Fibroblast of lung (primary cell): ENCODE measurements around the gene SRSF7. TPM values are rescaled to one million over a fixed set of nuclear protein-coding genes. Genes with fewer than 3 reads are reported as not detected.
"Not testable (repeated sequence)": the region's sequence is repeated elsewhere in the genome, so short reads cannot be mapped to it uniquely, and the experiment has no call there.

Source experiments
- DNase-seq, 2 donors: peaks; one replicate each; pipeline versions ENCODE4 v3.0.0 to v3.0.0-alpha.2; 2010; ENCODE audit warnings: low read depth in 2 of 2
- H2AFZ ChIP-seq: 2 replicates; pipeline ENCODE4 v1.5.1; 2012; ENCODE audit warnings: low read length, control low read depth, inconsistent platforms
- H3K27ac ChIP-seq: 2 replicates; pipeline ENCODE4 v1.5.1; 2011; ENCODE audit warnings: low read length, control low read depth; ENCODE audit not compliant: insufficient read depth
- H3K27me3 ChIP-seq: 2 replicates; pipeline ENCODE4 v1.5.1; 2011; ENCODE audit warnings: mild to moderate bottlenecking, low read length; ENCODE audit not compliant: control insufficient read depth, insufficient read depth
- H3K36me3 ChIP-seq: 2 replicates; pipeline ENCODE4 v1.5.1; 2011; ENCODE audit warnings: low read length; ENCODE audit not compliant: control insufficient read depth, insufficient read depth
- H3K4me1 ChIP-seq: 2 replicates; pipeline ENCODE4 v1.5.1; 2011; ENCODE audit warnings: low read length; ENCODE audit not compliant: control insufficient read depth, insufficient read depth; ENCODE audit errors: extremely low read depth
- H3K4me2 ChIP-seq: 2 replicates; pipeline ENCODE4 v1.5.1; 2011; ENCODE audit warnings: low read length, control low read depth; ENCODE audit not compliant: insufficient read depth; ENCODE audit errors: extremely low read depth
- H3K4me3 ChIP-seq, 4 experiments: fragments of 200-600 bp in 1 of 4; sonication (generic) in 1 of 4; replicated peaks in 1 of 4; 2 replicates each; pipeline ENCODE4 v1.5.1; 2011 to 2016; ENCODE audit warnings: low read length in 4 of 4, low read depth in 3 of 4, mild to moderate bottlenecking in 3 of 4, control low read depth in 2 of 4, inconsistent platforms in 1 of 4, mixed read lengths in 1 of 4; ENCODE audit not compliant: insufficient read depth in 1 of 4; ENCODE audit errors: control extremely low read depth in 1 of 4
- H3K79me2 ChIP-seq: 2 replicates; pipeline ENCODE4 v1.5.1; 2012; ENCODE audit warnings: mild to moderate bottlenecking, low read length, inconsistent platforms; ENCODE audit not compliant: control insufficient read depth, insufficient read depth
- H3K9ac ChIP-seq: 2 replicates; pipeline ENCODE4 v1.5.1; 2011; ENCODE audit warnings: mild to moderate bottlenecking, low read length, control low read depth; ENCODE audit not compliant: insufficient read depth
- H3K9me3 ChIP-seq: 2 replicates; pipeline ENCODE4 v1.5.1; 2012; ENCODE audit warnings: low read depth, low read length; ENCODE audit not compliant: control insufficient read depth, insufficient read depth
- H4K20me1 ChIP-seq: 2 replicates; pipeline ENCODE4 v1.5.1; 2011; ENCODE audit warnings: low read length; ENCODE audit not compliant: control insufficient read depth, insufficient read depth; ENCODE audit errors: extremely low read depth
- CTCF ChIP-seq, 2 donors: IDR thresholded peaks in 1 of 2; conservative IDR thresholded peaks in 1 of 2; 1 replicate in 1 of 2; 2 replicates in 1 of 2; pipeline ENCODE4 v1.5.1; 2011 to 2012; ENCODE audit warnings: low read length in 2 of 2, control low read depth in 1 of 2, inconsistent platforms in 1 of 2, low read depth in 1 of 2, mild to moderate bottlenecking in 1 of 2
- EZH2 ChIP-seq: IDR thresholded peaks from 2 replicates; pipeline ENCODE4 v1.5.1; 2012; ENCODE audit warnings: low read length, control low read depth, mild to moderate bottlenecking; ENCODE audit errors: missing control alignments
- polyA minus RNA-seq: library from RNA; depleted of rRNA, polyadenylated mRNA; stranded (reverse); fragments of >200 nt; gene quantifications from 2 replicates; pipeline ENCODE4 v1.2.3, GENCODE V29; 2011; ENCODE audit warnings: low replicate concordance
- polyA plus RNA-seq, 2 donors: library from polyadenylated mRNA; depleted of rRNA in 1 of 2; stranded (reverse) in 1 of 2; unstranded in 1 of 2; fragments of >200 nt; gene quantifications; 2 replicates each; pipeline ENCODE4 v1.2.1, GENCODE V29; 2011 to 2012; ENCODE audit warnings: missing spikeins in 1 of 2
- total RNA-seq: library from RNA; depleted of rRNA; stranded (reverse); fragments of >200 nt; gene quantifications from 2 replicates; pipeline ENCODE4 v1.2.1, GENCODE V29; 2014

The SRSF7 gene
- total RNA-seq (69.9 and 118 TPM in 2 replicates), polyA plus RNA-seq (193 and 301 TPM in 2 replicates), polyA minus RNA-seq (55.2 and 68.9 TPM in 2 replicates)
- polyA plus RNA-seq (2012), result 153 and 213 TPM in 2 replicates

GRCh38 chr2:38750891-38751595, at the start of gene SRSF7:
Gene SRSF7, minus strand, starts transcription at chr2:38751361. Its CDS starts 105 bp downstream, at chr2:38751256.
- peaks cover 4% of the 10 kb centered on the region for H4K20me1 ChIP-seq
- H3K9ac ChIP-seq, result peak within 1 kb of the TSS; percentile 97
- H3K79me2 ChIP-seq, result peaks cover 51% of the 10 kb centered on the region
- peak within 1 kb of the TSS; percentile 99 for H3K27ac ChIP-seq
- H2AFZ ChIP-seq, result peak within 1 kb of the TSS; percentile 80
- H3K4me2 ChIP-seq, result peak within 1 kb of the TSS; percentile 93
- peak; percentile 100 for DNase-seq
- no peaks in the 10 kb centered on the region for H3K9me3 ChIP-seq
- TF ChIP-seq CTCF (conservative IDR thresholded peaks at IDR 0.05 in 1 of 2, IDR thresholded peaks at IDR 0.05 in 1 of 2; ENCODE audit: low read depth in 1 of 2, low read length in 2 of 2), result no peak
- H3K4me3 ChIP-seq, result peak within 1 kb of the TSS; percentile 92 to 99 (median 95)
- peaks cover 5% of the 10 kb centered on the region for H3K36me3 ChIP-seq
- H3K4me1 ChIP-seq, result peaks cover under 1% of the 10 kb centered on the region
- H3K27me3 ChIP-seq, result no peaks in the 10 kb centered on the region

- no peak overlapping the region for H3K27ac ChIP-seq
- H3K4me1 ChIP-seq, result no peaks in the 10 kb centered on the region
- H3K4me2 ChIP-seq, result no peak overlapping the region
- no peaks in the 10 kb centered on the region for H3K9me3 ChIP-seq
- H3K27me3 ChIP-seq, result no peaks in the 10 kb centered on the region
- TF ChIP-seq CTCF (conservative IDR thresholded peaks at IDR 0.05 in 1 of 2, IDR thresholded peaks at IDR 0.05 in 1 of 2; ENCODE audit: low read depth in 1 of 2, low read length in 2 of 2), result no peak
- no peak for TF ChIP-seq EZH2
- no peaks in the 10 kb centered on the region for H4K20me1 ChIP-seq
- no peaks in the 10 kb centered on the region for H3K36me3 ChIP-seq
- H3K79me2 ChIP-seq, result no peaks in the 10 kb centered on the region
- no peak for DNase-seq
- H3K4me3 ChIP-seq, result no peak overlapping the region
- no peak overlapping the region for H2AFZ ChIP-seq
- no peak overlapping the region for H3K9ac ChIP-seq
These were observed 46.8 kb upstream of the SRSF7 start for GRCh38 chr2:38797953-38798352.

GRCh38 chr2:38797250-38797676, 46.1 kb upstream of the SRSF7 start:
- H3K79me2 ChIP-seq, result no peaks in the 10 kb centered on the region
- no peaks in the 10 kb centered on the region for H3K9me3 ChIP-seq
- no peaks in the 10 kb centered on the region for H3K4me1 ChIP-seq
- TF ChIP-seq CTCF (conservative IDR thresholded peaks at IDR 0.05 in 1 of 2, IDR thresholded peaks at IDR 0.05 in 1 of 2; ENCODE audit: low read depth in 1 of 2, low read length in 2 of 2), result no peak
- TF ChIP-seq EZH2, result no peak
- no peaks in the 10 kb centered on the region for H3K27me3 ChIP-seq
- H4K20me1 ChIP-seq, result no peaks in the 10 kb centered on the region
- no peak overlapping the region for H3K27ac ChIP-seq
- H2AFZ ChIP-seq, result no peak overlapping the region
- H3K4me2 ChIP-seq, result no peak overlapping the region
- no peak overlapping the region for H3K9ac ChIP-seq
- H3K36me3 ChIP-seq, result no peaks in the 10 kb centered on the region
- no peak overlapping the region for H3K4me3 ChIP-seq
- DNase-seq, result peak in 1 of 2 donors; percentile 81

GRCh38 chr2:38795016-38795415, 43.9 kb upstream of the SRSF7 start:
- H3K4me3 ChIP-seq, H3K9ac ChIP-seq, H3K79me2 ChIP-seq, H2AFZ ChIP-seq, H3K4me1 ChIP-seq, H4K20me1 ChIP-seq, H3K27me3 ChIP-seq, H3K27ac ChIP-seq, H3K36me3 ChIP-seq, DNase-seq, H3K9me3 ChIP-seq, H3K4me2 ChIP-seq: not testable (repeated sequence)
